Esophagus (tissue), 2 donors: ENCODE measurements around the gene INCENP. TPM values are rescaled to one million over a fixed set of nuclear protein-coding genes. Genes with fewer than 3 reads are reported as not detected.

Source experiments
- H3K27ac ChIP-seq, 2 donors: one replicate each; pipeline ENCODE4 v1.5.1; 2013; ENCODE audit warnings: low read depth in 2 of 2, mild to moderate bottlenecking in 2 of 2, inconsistent platforms in 1 of 2, low read length in 1 of 2, moderate library complexity in 1 of 2
- H3K27me3 ChIP-seq, 2 donors: one replicate each; pipeline ENCODE4 v1.6.1; 2013; ENCODE audit warnings: low read length in 2 of 2, control low read depth in 1 of 2, mild to moderate bottlenecking in 1 of 2; ENCODE audit not compliant: insufficient read depth in 2 of 2, control insufficient read depth in 1 of 2
- H3K36me3 ChIP-seq, 2 donors: one replicate each; pipeline ENCODE4 v1.6.1; 2013; ENCODE audit warnings: low read length in 1 of 2; ENCODE audit not compliant: control insufficient read depth in 2 of 2, insufficient read depth in 2 of 2
- H3K4me1 ChIP-seq, 2 donors: one replicate each; pipeline ENCODE4 v1.6.1; 2013; ENCODE audit warnings: low read length in 1 of 2; ENCODE audit not compliant: control insufficient read depth in 2 of 2, insufficient read depth in 2 of 2
- H3K4me3 ChIP-seq, 2 donors: one replicate each; pipeline ENCODE4 v1.5.1; 2013; ENCODE audit warnings: low read length in 2 of 2, mild to moderate bottlenecking in 2 of 2, low read depth in 1 of 2, moderate library complexity in 1 of 2
- H3K9me3 ChIP-seq, 2 donors: one replicate each; pipeline ENCODE4 v1.6.1; 2013; ENCODE audit warnings: mild to moderate bottlenecking in 2 of 2, low read depth in 1 of 2, low read length in 1 of 2, moderate library complexity in 1 of 2; ENCODE audit not compliant: control insufficient read depth in 2 of 2, insufficient read depth in 1 of 2
- WGBS, 2 donors: extraction: QIAGEN DNeasy Blood & Tissue Kit; methylation state at CpG; one replicate each; pipeline ENCODE4 v1.1.7; 2013; 5-methylcytosine and 5-hydroxymethylcytosine counted together
- polyA plus RNA-seq, 2 donors: library from polyadenylated mRNA; stranded (reverse); fragments of 200-250 nt; gene quantifications; one replicate each; pipeline ENCODE4 v1.2.3, GENCODE V29; 2013
- donor health status: healthy with polysubstance abuse.
- donor health status: Bipolar disorder and iron deficiency.

The INCENP gene
- polyA plus RNA-seq, 2 donors, result 13.7 to 17.5 TPM

GRCh38 chr11:62120431-62120830 is 3.4 kb upstream of the INCENP start:
- Histone ChIP-seq H3K4me1 (peaks cover 2 to 3% of the 10 kb centered on the region in 2 donors), H3K9me3 (no peaks in the 10 kb centered on the region), H3K36me3 (no peaks in the 10 kb centered on the region), H3K4me3 (no peak overlapping the region), H3K27me3 (no peaks in the 10 kb centered on the region), H3K27ac (no peak overlapping the region)
- 79 to 83% methylated on average over 5 of the region's 5 CpGs for WGBS, 2 donors

GRCh38 chr11:62122076-62122475 is 1.7 kb upstream of the INCENP start:
- 75 to 81% methylated on average over 6 of the region's 6 CpGs for WGBS, 2 donors
- Histone ChIP-seq H3K4me1 (peaks cover 2 to 8% of the 10 kb centered on the region in 2 donors), H3K36me3 (no peaks in the 10 kb centered on the region), H3K9me3 (no peaks in the 10 kb centered on the region), H3K27ac (no peak overlapping the region), H3K27me3 (no peaks in the 10 kb centered on the region), H3K4me3 (no peak overlapping the region)

GRCh38 chr11:62124186-62125113 is 639 bp downstream of the INCENP start:
- H3K27ac ChIP-seq, result peak overlapping the region; percentile 65 to 95
- WGBS, 2 donors, result 2 to 3% methylated on average over 39 of the region's 39 CpGs
- peaks cover 2 to 8% of the 10 kb centered on the region in 2 donors for H3K4me1 ChIP-seq

GRCh38 chr11:62125316-62125715 is 1.5 kb downstream of the INCENP start:
- Histone ChIP-seq H3K36me3 (peaks cover 4 to 21% of the 10 kb centered on the region in 2 donors), H3K27me3 (no peaks in the 10 kb centered on the region), H3K27ac (peak overlapping the region; percentile 65 to 95), H3K9me3 (no peaks in the 10 kb centered on the region), H3K4me1 (peaks cover 2 to 8% of the 10 kb centered on the region in 2 donors), H3K4me3 (peak overlapping the region in 1 of 2 donors; percentile 74)
- WGBS, 2 donors, result 28 to 29% methylated on average over 4 of the region's 4 CpGs

More at GRCh38 chr11:62124186-62125113, 639 bp downstream of the INCENP start:
- Histone ChIP-seq H3K9me3 (no peaks in the 10 kb centered on the region), H3K36me3 (peaks cover 4 to 13% of the 10 kb centered on the region in 2 donors), H3K4me3 (peak overlapping the region; percentile 74 to 83), H3K27me3 (no peaks in the 10 kb centered on the region)

GRCh38 chr11:62125881-62126280 is 2.1 kb downstream of the INCENP start:
- WGBS, 2 donors, result 50 to 55% methylated on average over 3 of the region's 3 CpGs
- H3K9me3 ChIP-seq, result no peaks in the 10 kb centered on the region

GRCh38 chr11:62127426-62127825 is 3.6 kb downstream of the INCENP start:
- Histone ChIP-seq H3K27me3 (no peaks in the 10 kb centered on the region), H3K9me3 (no peaks in the 10 kb centered on the region), H3K27ac (no peak overlapping the region), H3K4me1 (peaks cover 2 to 19% of the 10 kb centered on the region in 2 donors), H3K4me3 (no peak overlapping the region), H3K36me3 (peaks cover 4 to 32% of the 10 kb centered on the region in 2 donors)
- 97 to 100% methylated on average over 1 of the region's 1 CpG for WGBS, 2 donors

More at GRCh38 chr11:62125881-62126280, 2.1 kb downstream of the INCENP start:
- no peaks in the 10 kb centered on the region for H3K27me3 ChIP-seq
- H3K4me1 ChIP-seq, result peaks cover 2 to 9% of the 10 kb centered on the region in 2 donors
- peak overlapping the region; percentile 65 to 95 for H3K27ac ChIP-seq
- H3K4me3 ChIP-seq, result no peak overlapping the region
- peaks cover 4 to 26% of the 10 kb centered on the region in 2 donors for H3K36me3 ChIP-seq

GRCh38 chr11:62127941-62128770 is 4.3 kb downstream of the INCENP start:
- Histone ChIP-seq H3K9me3 (no peaks in the 10 kb centered on the region), H3K4me3 (no peak overlapping the region), H3K27ac (no peak overlapping the region), H3K27me3 (no peaks in the 10 kb centered on the region), H3K4me1 (peaks cover 2 to 23% of the 10 kb centered on the region in 2 donors), H3K36me3 (peaks cover 4 to 34% of the 10 kb centered on the region in 2 donors)
- 92 to 93% methylated on average over 15 to 16 of the region's 16 CpGs for WGBS, 2 donors

GRCh38 chr11:62128835-62129234 is 5.0 kb downstream of the INCENP start:
- H3K36me3 ChIP-seq, result peaks cover 4 to 41% of the 10 kb centered on the region in 2 donors
- no peaks in the 10 kb centered on the region for H3K27me3 ChIP-seq
- H3K4me1 ChIP-seq, result peaks cover 2 to 23% of the 10 kb centered on the region in 2 donors
- no peak overlapping the region for H3K4me3 ChIP-seq
- H3K27ac ChIP-seq, result no peak overlapping the region
- no peaks in the 10 kb centered on the region for H3K9me3 ChIP-seq
- 94 to 96% methylated on average over 7 of the region's 7 CpGs for WGBS, 2 donors

GRCh38 chr11:62129590-62130282 is 5.9 kb downstream of the INCENP start:
- Histone ChIP-seq H3K4me1 (peaks cover under 1 to 22% of the 10 kb centered on the region in 2 donors), H3K27ac (no peak overlapping the region), H3K9me3 (no peaks in the 10 kb centered on the region), H3K27me3 (no peaks in the 10 kb centered on the region), H3K4me3 (no peak overlapping the region), H3K36me3 (peaks cover 4 to 43% of the 10 kb centered on the region in 2 donors)
- 95% methylated on average over 28 of the region's 28 CpGs for WGBS, 2 donors
